H9 (cell line): ENCODE results near the gene PDZD2. TPM values are rescaled to one million over a fixed set of nuclear protein-coding genes. Genes with fewer than 3 reads are reported as not detected.
A peak's percentile ranks its signal among the peaks of the same experiment; 100 is the strongest.

Experiments
- DNase-seq: peaks from one replicate; pipeline ENCODE4 v3.0.0-alpha.2; 2017
- H2AFZ ChIP-seq: one replicate; pipeline ENCODE4 v1.6.1; 2013; ENCODE audit warnings: mild to moderate bottlenecking, low read length, control low read depth, moderate library complexity
- H2AK5ac ChIP-seq: 2 replicates; pipeline ENCODE4 v1.6.1; 2013; ENCODE audit warnings: low read length, control low read depth, mixed read lengths; ENCODE audit not compliant: insufficient read length
- H2BK120ac ChIP-seq: one replicate; pipeline ENCODE4 v1.6.1; 2013; ENCODE audit warnings: low read depth, mild to moderate bottlenecking, low read length, control low read depth, inconsistent platforms; ENCODE audit not compliant: poor library complexity, severe bottlenecking
- H2BK12ac ChIP-seq: 2 replicates; pipeline ENCODE4 v1.6.1; 2013; ENCODE audit warnings: low read length, control low read depth, mixed read lengths, low read depth; ENCODE audit not compliant: insufficient read length
- H2BK15ac ChIP-seq: 2 replicates; pipeline ENCODE4 v1.6.1; 2013; ENCODE audit warnings: low read depth, low read length, control low read depth
- H2BK20ac ChIP-seq: one replicate; pipeline ENCODE4 v1.6.1; 2013; ENCODE audit warnings: low read depth, mild to moderate bottlenecking, low read length, control low read depth, inconsistent platforms; ENCODE audit not compliant: poor library complexity, severe bottlenecking
- H2BK5ac ChIP-seq: 2 replicates; pipeline ENCODE4 v1.6.1; 2013; ENCODE audit warnings: low read length, control low read depth, mixed read lengths; ENCODE audit not compliant: insufficient read length
- H3K14ac ChIP-seq: 2 replicates; pipeline ENCODE4 v1.6.1; 2013; ENCODE audit warnings: low read length, control low read depth; ENCODE audit not compliant: insufficient read depth
- H3K18ac ChIP-seq: 2 replicates; pipeline ENCODE4 v1.6.1; 2013; ENCODE audit warnings: low read depth, mild to moderate bottlenecking, mixed read lengths, low read length, control low read depth; ENCODE audit not compliant: insufficient read length
- H3K23ac ChIP-seq: 2 replicates; pipeline ENCODE4 v1.6.1; 2013; ENCODE audit warnings: low read length, control low read depth, mixed read lengths, low read depth; ENCODE audit not compliant: insufficient read length
- H3K23me2 ChIP-seq: 2 replicates; pipeline ENCODE4 v1.6.1; 2013; ENCODE audit warnings: low read depth, mild to moderate bottlenecking, mixed read lengths, low read length, control low read depth; ENCODE audit not compliant: insufficient read length, poor library complexity, severe bottlenecking
- H3K27ac ChIP-seq: 2 replicates; pipeline ENCODE4 v1.5.1; 2013; ENCODE audit warnings: low read length, control low read depth, mixed read lengths, low read depth; ENCODE audit not compliant: insufficient read length
- H3K27me3 ChIP-seq: 2 replicates; pipeline ENCODE4 v1.6.1; 2013; ENCODE audit warnings: low read length, control low read depth, inconsistent platforms; ENCODE audit not compliant: insufficient read depth
- H3K4ac ChIP-seq: 2 replicates; pipeline ENCODE4 v1.6.1; 2013; ENCODE audit warnings: low read depth, mild to moderate bottlenecking, control low read depth, inconsistent platforms, low read length, moderate library complexity
- H3K4me1 ChIP-seq: 2 replicates; pipeline ENCODE4 v1.6.1; 2013; ENCODE audit warnings: low read length, control low read depth, inconsistent platforms; ENCODE audit not compliant: insufficient read depth
- H3K4me2 ChIP-seq: 2 replicates; pipeline ENCODE4 v1.6.1; 2013; ENCODE audit warnings: low read length, control low read depth, mixed read lengths; ENCODE audit not compliant: insufficient read length, insufficient read depth
- H3K56ac ChIP-seq: 2 replicates; pipeline ENCODE4 v1.6.1; 2013; ENCODE audit warnings: low read depth, mild to moderate bottlenecking, mixed read lengths, low read length, control low read depth; ENCODE audit not compliant: insufficient read length
- H3K79me1 ChIP-seq: 2 replicates; pipeline ENCODE4 v1.6.1; 2013; ENCODE audit warnings: low read depth, mild to moderate bottlenecking, moderate library complexity, low read length, control low read depth, inconsistent platforms; ENCODE audit not compliant: insufficient read depth, poor library complexity, severe bottlenecking
- H3K79me2 ChIP-seq: 2 replicates; pipeline ENCODE4 v1.6.1; 2013; ENCODE audit warnings: low read length, control low read depth, inconsistent platforms; ENCODE audit not compliant: insufficient read depth
- H3K9ac ChIP-seq: 2 replicates; pipeline ENCODE4 v1.6.1; 2013; ENCODE audit warnings: low read length, control low read depth, mixed read lengths; ENCODE audit not compliant: insufficient read length; ENCODE audit errors: extremely low read depth
- H3K9me3 ChIP-seq: one replicate; pipeline ENCODE4 v1.6.1; 2013; ENCODE audit warnings: low read depth, low read length, inconsistent platforms; ENCODE audit not compliant: control insufficient read depth
- H3T11ph ChIP-seq: one replicate; pipeline ENCODE4 v1.6.1; 2013; ENCODE audit warnings: mild to moderate bottlenecking, low read length, control low read depth, inconsistent platforms
- H4K20me1 ChIP-seq: one replicate; pipeline ENCODE4 v1.6.1; 2013; ENCODE audit not compliant: control insufficient read depth, insufficient read length, insufficient read depth
- H4K5ac ChIP-seq: 2 replicates; pipeline ENCODE4 v1.6.1; 2013; ENCODE audit warnings: low read depth, mild to moderate bottlenecking, mixed read lengths, low read length, control low read depth; ENCODE audit not compliant: insufficient read length
- H4K8ac ChIP-seq: replicated peaks from 2 replicates; pipeline ENCODE4 v1.6.1; 2013; ENCODE audit warnings: low read length, control low read depth, mixed read lengths, low read depth; ENCODE audit not compliant: insufficient read length
- H4K91ac ChIP-seq: 2 replicates; pipeline ENCODE4 v1.6.1; 2013; ENCODE audit warnings: low read depth, mild to moderate bottlenecking, moderate library complexity, mixed read lengths, low read length, control low read depth; ENCODE audit not compliant: insufficient read length
- H3K27ac Mint-ChIP-seq, 3 experiments: 2 replicates in 2 of 3; 3 replicates in 1 of 3; pipeline ENCODE4 v1.8.0; 2020 to 2021; ENCODE audit warnings: mixed read lengths in 3 of 3, mild to moderate bottlenecking in 1 of 3, moderate library complexity in 1 of 3
- H3K27me3 Mint-ChIP-seq: 2 replicates; pipeline ENCODE4 v1.8.0; 2021; ENCODE audit warnings: low read depth, mild to moderate bottlenecking, moderate library complexity, mixed read lengths
- H3K36me3 Mint-ChIP-seq, 3 experiments: 2 replicates in 2 of 3; 3 replicates in 1 of 3; pipeline ENCODE4 v1.8.0; 2020 to 2021; ENCODE audit warnings: low read depth in 3 of 3, mixed read lengths in 3 of 3; ENCODE audit not compliant: insufficient read depth in 1 of 3
- H3K4me1 Mint-ChIP-seq, 2 experiments: 2 replicates each; pipeline ENCODE4 v1.8.0; 2020; ENCODE audit warnings: mixed read lengths in 2 of 2
- H3K4me3 Mint-ChIP-seq, 2 experiments: 2 replicates in 1 of 2; 3 replicates in 1 of 2; pipeline ENCODE4 v1.8.0; 2020 to 2021; ENCODE audit warnings: mild to moderate bottlenecking in 2 of 2, mixed read lengths in 2 of 2, moderate library complexity in 1 of 2
- H3K9me3 Mint-ChIP-seq, 2 experiments: 2 replicates in 1 of 2; 3 replicates in 1 of 2; pipeline ENCODE4 v1.8.0; 2020; ENCODE audit warnings: mild to moderate bottlenecking in 2 of 2, mixed read lengths in 2 of 2, moderate library complexity in 1 of 2
- WGBS: extraction: QIAGEN DNeasy Blood & Tissue Kit; methylation state at CpG from one replicate; pipeline ENCODE4 v1.1.7; 2013; ENCODE audit warnings: missing lambda C conversion rate, low lambda C conversion rate, mixed read lengths; ENCODE audit not compliant: insufficient read length; ENCODE audit errors: extremely low coverage; 5-methylcytosine and 5-hydroxymethylcytosine counted together
- total RNA-seq: library from RNA; stranded (reverse); gene quantifications from 2 replicates; pipeline ENCODE4 v1.2.1, GENCODE V29; 2021
- TF ChIP-seq, protein P1 (sequence below): fragments of 200-600 bp; sonication (generic); conservative IDR thresholded peaks from 3 replicates; pipeline ENCODE4 v1.8.0; 2021; ENCODE audit warnings: antibody characterized with exemption, mild to moderate bottlenecking

Gene PDZD2
- total RNA-seq, 1 experiment from 2014 or later, result 9.9 TPM

- Mint-ChIP-seq H3K4me3 (no peak overlapping the region; a peak in 1 of 5 replicates), H3K27ac (peak overlapping the region in 2 of 3 experiments; percentile 4 to 17; a peak in 2 of 7 replicates), H3K9me3 (peaks cover 2 to 7% of the 10 kb centered on the region in 2 experiments; a peak in 4 of 5 replicates), H3K36me3 (peaks cover 21 to 33% (median 30%) of the 10 kb centered on the region in 3 experiments), H3K27me3 (no peaks in the 10 kb centered on the region), H3K4me1 (peaks cover 6 to 11% of the 10 kb centered on the region in 2 experiments; a peak in 3 of 4 replicates)
- no peak overlapping the region for H3K23ac ChIP-seq
- no peaks in the 10 kb centered on the region for H3K23me2 ChIP-seq
- H2BK15ac ChIP-seq, result no peak overlapping the region
- H2AFZ ChIP-seq, result no peak overlapping the region
- H2AK5ac ChIP-seq, result no peak overlapping the region
- no CpG with 5 or more reads among the region's 2 CpGs for WGBS
- H4K20me1 ChIP-seq, result no peaks in the 10 kb centered on the region
- no peak overlapping the region for H2BK20ac ChIP-seq
- H3K4me1 ChIP-seq, result no peaks in the 10 kb centered on the region
- DNase-seq, result no peak
- no peak overlapping the region for H3K9ac ChIP-seq
- H3K18ac ChIP-seq, result no peak overlapping the region
- H3T11ph ChIP-seq, result no peak overlapping the region
- H3K79me1 ChIP-seq, result peaks cover 5% of the 10 kb centered on the region
- H2BK12ac ChIP-seq, result no peak overlapping the region
- no peak overlapping the region for H4K5ac ChIP-seq
- H4K91ac ChIP-seq, result no peak overlapping the region
- no peak overlapping the region for H3K14ac ChIP-seq
- no peak overlapping the region for H3K4me2 ChIP-seq
- no peak overlapping the region for H2BK5ac ChIP-seq
- H3K56ac ChIP-seq, result no peak overlapping the region
- TF ChIP-seq, protein P1, sequence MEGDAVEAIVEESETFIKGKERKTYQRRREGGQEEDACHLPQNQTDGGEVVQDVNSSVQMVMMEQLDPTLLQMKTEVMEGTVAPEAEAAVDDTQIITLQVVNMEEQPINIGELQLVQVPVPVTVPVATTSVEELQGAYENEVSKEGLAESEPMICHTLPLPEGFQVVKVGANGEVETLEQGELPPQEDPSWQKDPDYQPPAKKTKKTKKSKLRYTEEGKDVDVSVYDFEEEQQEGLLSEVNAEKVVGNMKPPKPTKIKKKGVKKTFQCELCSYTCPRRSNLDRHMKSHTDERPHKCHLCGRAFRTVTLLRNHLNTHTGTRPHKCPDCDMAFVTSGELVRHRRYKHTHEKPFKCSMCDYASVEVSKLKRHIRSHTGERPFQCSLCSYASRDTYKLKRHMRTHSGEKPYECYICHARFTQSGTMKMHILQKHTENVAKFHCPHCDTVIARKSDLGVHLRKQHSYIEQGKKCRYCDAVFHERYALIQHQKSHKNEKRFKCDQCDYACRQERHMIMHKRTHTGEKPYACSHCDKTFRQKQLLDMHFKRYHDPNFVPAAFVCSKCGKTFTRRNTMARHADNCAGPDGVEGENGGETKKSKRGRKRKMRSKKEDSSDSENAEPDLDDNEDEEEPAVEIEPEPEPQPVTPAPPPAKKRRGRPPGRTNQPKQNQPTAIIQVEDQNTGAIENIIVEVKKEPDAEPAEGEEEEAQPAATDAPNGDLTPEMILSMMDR, result no peak
- no peaks in the 10 kb centered on the region for H3K9me3 ChIP-seq
- H4K8ac ChIP-seq, result no peak overlapping the region
- H2BK120ac ChIP-seq, result no peak overlapping the region
- H3K27me3 ChIP-seq, result no peaks in the 10 kb centered on the region
- H3K79me2 ChIP-seq, result peaks cover 35% of the 10 kb centered on the region; the same call in 1 of the 2 replicates
- H3K27ac ChIP-seq, result no peak overlapping the region
- H3K4ac ChIP-seq, result no peak overlapping the region
Observed at GRCh38 chr5:32145378-32145777, 506.4 kb downstream of the PDZD2 start.
